NOMO-1 (cell line): ENCODE measurements around the gene ARHGAP33.

Source experiments
- DNase-seq, 2 experiments: peaks; one replicate each; lab custom pipeline; 2025; ENCODE audit not compliant: unreplicated experiment in 2 of 2; lab: John Stamatoyannopoulos, UW

The ARHGAP33 gene, protein sequence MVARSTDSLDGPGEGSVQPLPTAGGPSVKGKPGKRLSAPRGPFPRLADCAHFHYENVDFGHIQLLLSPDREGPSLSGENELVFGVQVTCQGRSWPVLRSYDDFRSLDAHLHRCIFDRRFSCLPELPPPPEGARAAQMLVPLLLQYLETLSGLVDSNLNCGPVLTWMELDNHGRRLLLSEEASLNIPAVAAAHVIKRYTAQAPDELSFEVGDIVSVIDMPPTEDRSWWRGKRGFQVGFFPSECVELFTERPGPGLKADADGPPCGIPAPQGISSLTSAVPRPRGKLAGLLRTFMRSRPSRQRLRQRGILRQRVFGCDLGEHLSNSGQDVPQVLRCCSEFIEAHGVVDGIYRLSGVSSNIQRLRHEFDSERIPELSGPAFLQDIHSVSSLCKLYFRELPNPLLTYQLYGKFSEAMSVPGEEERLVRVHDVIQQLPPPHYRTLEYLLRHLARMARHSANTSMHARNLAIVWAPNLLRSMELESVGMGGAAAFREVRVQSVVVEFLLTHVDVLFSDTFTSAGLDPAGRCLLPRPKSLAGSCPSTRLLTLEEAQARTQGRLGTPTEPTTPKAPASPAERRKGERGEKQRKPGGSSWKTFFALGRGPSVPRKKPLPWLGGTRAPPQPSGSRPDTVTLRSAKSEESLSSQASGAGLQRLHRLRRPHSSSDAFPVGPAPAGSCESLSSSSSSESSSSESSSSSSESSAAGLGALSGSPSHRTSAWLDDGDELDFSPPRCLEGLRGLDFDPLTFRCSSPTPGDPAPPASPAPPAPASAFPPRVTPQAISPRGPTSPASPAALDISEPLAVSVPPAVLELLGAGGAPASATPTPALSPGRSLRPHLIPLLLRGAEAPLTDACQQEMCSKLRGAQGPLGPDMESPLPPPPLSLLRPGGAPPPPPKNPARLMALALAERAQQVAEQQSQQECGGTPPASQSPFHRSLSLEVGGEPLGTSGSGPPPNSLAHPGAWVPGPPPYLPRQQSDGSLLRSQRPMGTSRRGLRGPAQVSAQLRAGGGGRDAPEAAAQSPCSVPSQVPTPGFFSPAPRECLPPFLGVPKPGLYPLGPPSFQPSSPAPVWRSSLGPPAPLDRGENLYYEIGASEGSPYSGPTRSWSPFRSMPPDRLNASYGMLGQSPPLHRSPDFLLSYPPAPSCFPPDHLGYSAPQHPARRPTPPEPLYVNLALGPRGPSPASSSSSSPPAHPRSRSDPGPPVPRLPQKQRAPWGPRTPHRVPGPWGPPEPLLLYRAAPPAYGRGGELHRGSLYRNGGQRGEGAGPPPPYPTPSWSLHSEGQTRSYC

GRCh38 chr19:35775298-35776101, at the start of gene ARHGAP33:
ARHGAP33 (plus strand) TSS chr19:35775564; CDS start chr19:35775659, 95 bp downstream.
- DNase-seq, result peak; percentile 98

- no peak for DNase-seq
Measured at GRCh38 chr19:35727053-35727955, 48.1 kb upstream of the ARHGAP33 start.

DNA sequence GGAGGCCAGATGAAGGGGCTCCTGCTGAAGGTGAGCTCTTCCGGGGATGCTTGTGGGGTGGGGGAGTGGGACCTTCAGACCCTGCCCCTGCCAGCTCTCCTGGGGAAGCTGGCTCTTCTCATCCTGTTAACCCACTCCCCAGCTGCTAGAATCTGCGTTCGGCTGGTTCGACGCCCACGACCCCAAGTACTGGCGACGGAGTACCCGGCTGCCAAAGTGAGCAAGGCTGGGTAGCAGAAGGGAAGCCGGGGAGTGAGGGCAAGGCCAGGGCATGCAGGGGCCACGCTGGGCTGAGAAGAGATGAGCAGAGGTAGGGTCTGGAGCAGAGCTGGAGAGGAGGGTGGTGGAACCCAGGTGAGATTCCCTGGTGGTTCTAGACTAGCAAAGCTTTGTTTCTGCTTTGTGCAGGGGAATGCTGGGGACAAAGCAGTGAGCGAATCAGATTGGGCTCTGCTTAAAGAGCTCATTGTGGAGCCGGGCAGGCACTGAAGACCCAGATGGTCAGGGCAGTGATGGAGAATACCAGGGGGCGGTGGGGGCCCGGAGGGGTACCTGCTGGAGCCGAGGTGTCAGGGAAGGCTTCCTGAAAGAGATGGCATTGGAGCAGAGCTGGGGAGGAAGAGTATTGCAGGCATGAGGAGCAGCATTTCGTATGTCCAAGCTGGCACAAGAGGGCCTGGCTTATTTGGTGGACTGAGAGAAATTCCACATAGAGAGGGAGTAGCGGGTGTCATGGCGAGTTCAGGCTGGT, 47.2 kb upstream of the ARHGAP33 start:
- DNase-seq, result no peak

GRCh38 chr19:35729021-35729420, 46.3 kb upstream of the ARHGAP33 start:
- no peak for DNase-seq

GRCh38 chr19:35729763-35730162, 45.6 kb upstream of the ARHGAP33 start:
- DNase-seq, result no peak

DNA sequence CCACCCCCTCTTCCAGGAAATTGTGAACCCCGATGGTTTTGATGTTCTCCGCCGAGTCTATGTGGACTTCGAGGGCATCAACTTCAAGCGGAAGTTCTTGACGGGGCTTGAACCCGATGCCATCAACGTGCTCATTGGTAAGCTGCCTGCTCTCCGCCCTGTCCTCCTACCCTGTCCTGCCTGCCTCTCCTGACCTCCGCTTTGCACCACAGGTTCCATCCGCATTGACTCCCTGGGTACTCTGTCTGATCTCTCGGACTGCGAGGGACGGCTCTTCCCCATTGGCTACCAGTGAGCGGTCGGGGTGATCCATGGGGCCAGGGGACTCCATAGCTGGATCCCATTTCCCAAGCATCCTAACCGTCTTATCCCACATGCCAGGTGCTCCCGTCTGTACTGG, 45.0 kb upstream of the ARHGAP33 start:
- DNase-seq, result no peak

DNA sequence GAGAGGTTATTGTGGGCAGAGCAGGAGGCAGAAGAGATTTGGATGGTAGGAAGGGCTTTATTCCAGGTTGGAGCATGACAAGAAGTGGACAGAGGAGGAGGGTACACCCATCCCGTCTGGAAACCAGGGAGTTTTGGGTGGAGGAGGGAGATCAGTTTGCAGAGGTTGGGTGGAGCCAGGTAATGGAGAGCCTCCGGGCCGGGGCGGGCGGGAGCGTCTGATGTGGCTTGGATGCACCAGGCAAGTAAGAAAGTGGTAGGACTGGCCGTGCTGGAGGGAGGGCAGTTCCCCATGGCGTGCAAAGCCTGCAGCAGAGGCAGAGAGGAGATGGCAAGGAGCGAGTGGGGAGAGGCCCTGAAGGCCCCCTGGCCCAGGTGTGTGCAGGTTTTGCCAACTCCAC, 44.0 kb upstream of the ARHGAP33 start:
- no peak for DNase-seq

- no peak for DNase-seq
Measured at GRCh38 chr19:35731779-35732405, 43.5 kb upstream of the ARHGAP33 start.

GRCh38 chr19:35732540-35733179, 42.7 kb upstream of the ARHGAP33 start:
- DNase-seq, result no peak

- no peak for DNase-seq
Measured at GRCh38 chr19:35733180-35734125, 41.9 kb upstream of the ARHGAP33 start.

GRCh38 chr19:35734273-35734672, 41.1 kb upstream of the ARHGAP33 start:
- DNase-seq, result no peak

GRCh38 chr19:35734889-35735288, 40.5 kb upstream of the ARHGAP33 start:
- DNase-seq, result no peak

GRCh38 chr19:35736913-35737886, 38.2 kb upstream of the ARHGAP33 start:
- DNase-seq, result no peak

GRCh38 chr19:35738021-35738886, 37.1 kb upstream of the ARHGAP33 start:
- no peak for DNase-seq
